H1 (cell line): ENCODE data around the gene CAMK2D.

Experiments
- ASH2L ChIP-seq: fragments of 200-600, 300-600 bp; sonication (generic); IDR thresholded peaks from one replicate; pipeline ENCODE4 v1.7.1; 2017; ENCODE audit warnings: low read length
- BCL11A ChIP-seq, 2 experiments: IDR thresholded peaks; one replicate each; pipeline ENCODE4 v1.6.1; 2011; ENCODE audit warnings: low read depth in 2 of 2, low read length in 2 of 2, mild to moderate bottlenecking in 2 of 2
- BRCA1 ChIP-seq: IDR thresholded peaks from 2 replicates; pipeline ENCODE4 v1.6.1; 2012; ENCODE audit warnings: low read depth, low read length, improper control_type of control experiment
- CHD1 ChIP-seq: IDR thresholded peaks from 2 replicates; pipeline ENCODE4 v1.6.1; 2012; ENCODE audit warnings: low read depth, low read length, improper control_type of control experiment
- CREB1 ChIP-seq: IDR thresholded peaks from 2 replicates; pipeline ENCODE4 v1.6.1; 2012; ENCODE audit warnings: inconsistent platforms
- EZH2 ChIP-seq: fragments of 200-600 bp; sonication (generic); IDR thresholded peaks from 2 replicates; pipeline ENCODE4 v1.7.1; 2012; ENCODE audit warnings: low read depth, mild to moderate bottlenecking, moderate library complexity, low read length, inconsistent platforms; ENCODE audit not compliant: severe bottlenecking
- FOSL1 ChIP-seq: IDR thresholded peaks from 2 replicates; pipeline ENCODE4 v1.6.1; 2011; ENCODE audit warnings: mild to moderate bottlenecking, low read depth, low read length, moderate library complexity; ENCODE audit not compliant: insufficient read depth
- HDAC2 ChIP-seq, 2 experiments: fragments of 300-600 bp in 1 of 2; sonication (generic) in 1 of 2; IDR thresholded peaks; 2 replicates each; pipeline ENCODE4 v1.6.1; 2011 to 2012; ENCODE audit warnings: low read depth in 2 of 2, low read length in 2 of 2, mild to moderate bottlenecking in 2 of 2, moderate library complexity in 2 of 2, borderline replicate concordance in 1 of 2, inconsistent platforms in 1 of 2
- POLR2A ChIP-seq, 2 experiments: IDR thresholded peaks; 1 replicate in 1 of 2; 2 replicates in 1 of 2; pipeline ENCODE4 v1.6.1; 2011; ENCODE audit warnings: low read depth in 2 of 2, low read length in 2 of 2, mild to moderate bottlenecking in 2 of 2; ENCODE audit errors: control extremely low read depth in 1 of 2
- RFX5 ChIP-seq: IDR thresholded peaks from 2 replicates; pipeline ENCODE4 v1.6.1; 2011; ENCODE audit warnings: low read depth, low read length, improper control_type of control experiment, borderline replicate concordance
- SIN3A ChIP-seq, 2 experiments: IDR thresholded peaks in 1 of 2; conservative IDR thresholded peaks in 1 of 2; 2 replicates each; pipeline ENCODE4 v1.6.1; 2011 to 2012; ENCODE audit warnings: low read length in 2 of 2, improper control_type of control experiment in 1 of 2, low read depth in 1 of 2, mild to moderate bottlenecking in 1 of 2
- YY1 ChIP-seq: IDR thresholded peaks from 2 replicates; pipeline ENCODE4 v1.6.1; 2011; ENCODE audit warnings: low read depth, mild to moderate bottlenecking, low read length
- TF ChIP-seq, protein P1 (sequence below), 3 experiments: IDR thresholded peaks; 1 replicate in 2 of 3; 2 replicates in 1 of 3; pipeline versions ENCODE4 v1.5.1 to v1.6.1; 2011; ENCODE audit warnings: low read length in 3 of 3, mild to moderate bottlenecking in 3 of 3, inconsistent platforms in 2 of 3, low read depth in 1 of 3, moderate library complexity in 1 of 3; ENCODE audit not compliant: insufficient read depth in 1 of 3; ENCODE audit errors: control extremely low read depth in 1 of 3

DNA sequence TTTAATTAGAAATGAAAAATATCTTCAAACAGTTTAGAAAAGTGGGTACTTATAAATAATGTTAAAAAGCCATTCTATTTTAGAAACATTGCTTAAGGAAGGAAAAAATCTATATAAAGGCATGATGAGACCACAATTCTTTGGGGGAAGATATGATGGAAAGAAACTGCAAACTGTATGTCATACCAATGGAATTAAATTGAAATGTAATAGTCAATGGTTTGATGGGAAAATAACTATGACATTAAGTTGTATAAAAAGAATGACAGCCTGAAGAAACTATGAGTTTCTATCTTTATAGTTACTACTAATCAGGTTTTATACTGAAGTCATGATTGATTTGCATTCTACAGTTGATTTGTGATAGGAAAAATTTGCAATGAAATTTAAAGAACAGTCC lies 40.3 kb upstream of the CAMK2D start:
- TF ChIP-seq RFX5, result no peak
- TF ChIP-seq, protein P1, sequence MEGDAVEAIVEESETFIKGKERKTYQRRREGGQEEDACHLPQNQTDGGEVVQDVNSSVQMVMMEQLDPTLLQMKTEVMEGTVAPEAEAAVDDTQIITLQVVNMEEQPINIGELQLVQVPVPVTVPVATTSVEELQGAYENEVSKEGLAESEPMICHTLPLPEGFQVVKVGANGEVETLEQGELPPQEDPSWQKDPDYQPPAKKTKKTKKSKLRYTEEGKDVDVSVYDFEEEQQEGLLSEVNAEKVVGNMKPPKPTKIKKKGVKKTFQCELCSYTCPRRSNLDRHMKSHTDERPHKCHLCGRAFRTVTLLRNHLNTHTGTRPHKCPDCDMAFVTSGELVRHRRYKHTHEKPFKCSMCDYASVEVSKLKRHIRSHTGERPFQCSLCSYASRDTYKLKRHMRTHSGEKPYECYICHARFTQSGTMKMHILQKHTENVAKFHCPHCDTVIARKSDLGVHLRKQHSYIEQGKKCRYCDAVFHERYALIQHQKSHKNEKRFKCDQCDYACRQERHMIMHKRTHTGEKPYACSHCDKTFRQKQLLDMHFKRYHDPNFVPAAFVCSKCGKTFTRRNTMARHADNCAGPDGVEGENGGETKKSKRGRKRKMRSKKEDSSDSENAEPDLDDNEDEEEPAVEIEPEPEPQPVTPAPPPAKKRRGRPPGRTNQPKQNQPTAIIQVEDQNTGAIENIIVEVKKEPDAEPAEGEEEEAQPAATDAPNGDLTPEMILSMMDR (IDR thresholded peaks at IDR 0.05; ENCODE audit: control extremely low read depth in 1 of 3, insufficient read depth in 1 of 3, low read depth in 1 of 3, low read length in 3 of 3), result no peak
- TF ChIP-seq POLR2A (IDR thresholded peaks at IDR 0.05; ENCODE audit: control extremely low read depth in 1 of 2, low read depth in 2 of 2, low read length in 2 of 2), result no peak
- no peak for TF ChIP-seq FOSL1
- TF ChIP-seq SIN3A (conservative IDR thresholded peaks at IDR 0.05 in 1 of 2, IDR thresholded peaks at IDR 0.05 in 1 of 2; ENCODE audit: low read depth in 1 of 2, low read length in 2 of 2), result no peak
- no peak for TF ChIP-seq HDAC2 (IDR thresholded peaks at IDR 0.05; ENCODE audit: borderline replicate concordance in 1 of 2, low read depth in 2 of 2, low read length in 2 of 2)
- no peak for TF ChIP-seq EZH2
- TF ChIP-seq BCL11A (IDR thresholded peaks at IDR 0.05; ENCODE audit: low read depth in 2 of 2, low read length in 2 of 2), result no peak
- no peak for TF ChIP-seq BRCA1
- TF ChIP-seq YY1, result no peak
- no peak for TF ChIP-seq CREB1
- no peak for TF ChIP-seq ASH2L
- no peak for TF ChIP-seq CHD1
